GM08714 (cell line): ENCODE measurements around the gene ZFYVE1.
"Not testable (repeated sequence)": the region's sequence is repeated elsewhere in the genome, so short reads cannot be mapped to it uniquely, and the experiment has no call there.

Experiments used
- H3K4me3 ChIP-seq: fragments of 200-500 bp; sonication (Bioruptor generic); 2 replicates; pipeline ENCODE4 v1.5.1; 2014; ENCODE audit warnings: mild to moderate bottlenecking, low read length, inconsistent platforms
- ZNF274 ChIP-seq: IDR thresholded peaks from 2 replicates; pipeline ENCODE4 v1.6.1; 2012; ENCODE audit warnings: mild to moderate bottlenecking, low read depth, low read length

Gene ZFYVE1

DNA sequence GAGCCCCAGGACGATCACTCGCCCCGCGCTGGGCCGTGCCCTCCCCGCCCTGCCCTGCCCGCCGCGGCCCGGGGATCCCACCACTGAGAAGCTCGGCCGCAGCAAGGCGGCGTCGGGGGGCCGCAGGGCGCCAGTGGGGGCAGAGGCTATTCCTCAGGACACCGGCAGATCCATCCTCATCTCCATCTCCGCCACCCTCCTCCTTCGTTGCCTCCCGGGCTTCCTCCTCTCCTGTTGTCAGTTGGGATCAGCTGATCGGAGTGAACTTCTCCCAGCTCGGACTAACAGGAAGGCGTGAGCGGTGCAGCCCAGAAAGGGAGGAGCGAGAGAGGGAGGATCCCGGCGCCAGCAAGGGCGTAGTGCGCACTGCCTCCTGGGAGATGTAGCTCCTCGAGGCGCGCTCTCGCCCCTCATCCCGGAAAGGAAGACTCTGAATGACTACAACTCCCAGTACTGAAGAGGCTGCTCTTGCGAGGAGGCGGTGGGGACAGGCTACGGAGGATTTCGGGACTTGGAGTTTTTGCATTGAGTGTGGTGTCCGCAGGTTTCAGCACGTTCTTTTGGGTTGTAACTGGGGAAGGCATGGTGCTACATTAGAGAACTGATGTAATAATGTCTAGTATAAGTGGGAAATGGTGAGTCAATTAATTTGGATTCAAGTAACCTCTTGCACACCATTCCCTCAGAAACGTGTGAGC lies at the start of gene ZFYVE1:
Gene ZFYVE1 (minus strand): TSS at position 262 of the 698 bp plus-strand sequence. CDS start 2,598 bp downstream, outside the sequence.
- peak within 1 kb of the TSS; percentile 84 for H3K4me3 ChIP-seq
- no peak for TF ChIP-seq ZNF274

GRCh38 chr14:73069585-73069984 lies 42.7 kb upstream of the ZFYVE1 start:
- TF ChIP-seq ZNF274, result no peak
- H3K4me3 ChIP-seq, result no peak overlapping the region

DNA sequence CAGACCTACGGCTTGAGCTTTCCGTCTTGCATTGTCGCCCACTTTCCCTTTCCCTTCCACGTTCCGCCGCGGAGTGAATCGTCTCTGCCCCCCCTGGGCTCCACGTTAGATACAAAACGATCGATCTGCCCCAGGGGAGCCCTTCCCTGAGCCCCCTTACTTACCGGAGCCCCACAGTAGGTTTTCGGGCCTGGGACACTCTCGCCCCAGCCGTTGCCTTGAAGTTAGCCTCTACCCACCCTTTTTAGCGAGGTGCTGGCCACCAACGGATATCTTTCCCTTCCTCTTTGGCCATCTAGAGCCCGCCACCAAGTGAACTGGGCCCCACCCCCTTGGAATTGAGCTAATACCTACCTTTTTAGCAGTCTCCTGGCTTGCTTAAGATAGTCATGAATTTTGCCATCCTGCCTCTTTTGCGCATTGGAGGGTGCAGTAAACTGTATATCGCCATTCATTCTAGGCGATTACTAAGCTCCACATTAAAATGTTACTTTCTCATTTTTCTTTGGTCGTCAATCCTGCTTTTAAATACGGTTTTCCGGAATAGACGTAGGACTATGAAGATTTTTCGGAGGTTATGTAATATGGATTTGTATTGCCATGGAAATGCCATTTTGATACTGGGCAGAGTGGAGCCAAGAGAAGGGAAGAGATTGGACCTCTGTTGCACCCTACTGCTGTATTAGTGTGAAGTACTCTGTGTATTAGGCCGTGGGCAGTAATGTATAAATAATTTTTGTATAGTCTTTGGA lies 32.2 kb upstream of the ZFYVE1 start:
- peak overlapping the region; percentile 83 for H3K4me3 ChIP-seq
- TF ChIP-seq ZNF274, result no peak

- H3K4me3 ChIP-seq, result peak within 1 kb of the TSS; percentile 83
- no peak for TF ChIP-seq ZNF274
These were observed 31.5 kb upstream of the ZFYVE1 start, which contains the start of gene RBM25 for GRCh38 chr14:73058224-73058921. Gene RBM25, plus strand, starts transcription at chr14:73058534. Its CDS starts 13,108 bp downstream, at chr14:73071642.

- TF ChIP-seq ZNF274, result no peak
- peak overlapping the region; percentile 58 for H3K4me3 ChIP-seq
These were observed 31.0 kb upstream of the ZFYVE1 start for GRCh38 chr14:73057944-73058223.

DNA sequence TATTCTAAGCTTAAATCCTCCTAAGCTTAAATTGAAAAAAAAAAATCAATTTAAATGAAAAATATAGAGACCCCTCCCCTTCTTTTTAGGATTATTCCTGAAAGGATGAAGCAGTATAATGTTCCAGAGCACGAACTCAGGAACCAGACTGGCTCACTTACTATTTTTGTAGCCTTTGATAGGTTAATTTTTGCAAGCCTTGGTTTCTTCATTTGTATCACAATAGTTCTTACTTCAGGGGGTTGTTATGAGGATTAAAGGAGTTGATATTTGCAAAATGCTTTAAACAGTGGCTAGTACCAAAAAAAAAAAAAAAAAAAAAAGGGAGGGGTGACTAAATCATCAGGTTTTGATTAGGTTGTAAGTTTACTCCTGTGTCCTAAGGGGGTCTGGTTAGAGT lies 28.3 kb upstream of the ZFYVE1 start:
- TF ChIP-seq ZNF274, result no peak
- H3K4me3 ChIP-seq, result no peak overlapping the region

DNA sequence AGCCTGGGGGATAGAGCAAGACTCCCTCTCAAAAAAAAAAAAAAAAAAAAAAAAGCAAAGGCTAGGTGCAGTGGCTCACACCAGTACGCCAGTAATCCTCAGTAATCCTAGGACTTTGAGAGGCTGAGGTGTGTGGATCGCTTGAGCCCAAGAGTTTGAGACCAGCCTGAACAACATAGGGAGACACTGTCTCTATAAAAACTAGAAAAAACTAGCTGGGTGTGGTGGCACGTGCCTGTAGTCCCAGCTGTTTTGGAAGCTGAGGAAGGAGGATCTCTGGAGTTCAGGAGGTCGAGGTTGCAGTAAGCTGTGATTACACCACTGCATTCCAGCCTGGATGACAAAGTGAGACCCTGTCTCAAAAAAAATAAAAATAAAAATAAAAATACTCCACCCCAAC lies 22.5 kb upstream of the ZFYVE1 start:
- no peak overlapping the region for H3K4me3 ChIP-seq
- TF ChIP-seq ZNF274, result no peak

- no peak overlapping the region for H3K4me3 ChIP-seq
- TF ChIP-seq ZNF274, result no peak
These were observed 20.9 kb upstream of the ZFYVE1 start for GRCh38 chr14:73047808-73048207.

DNA sequence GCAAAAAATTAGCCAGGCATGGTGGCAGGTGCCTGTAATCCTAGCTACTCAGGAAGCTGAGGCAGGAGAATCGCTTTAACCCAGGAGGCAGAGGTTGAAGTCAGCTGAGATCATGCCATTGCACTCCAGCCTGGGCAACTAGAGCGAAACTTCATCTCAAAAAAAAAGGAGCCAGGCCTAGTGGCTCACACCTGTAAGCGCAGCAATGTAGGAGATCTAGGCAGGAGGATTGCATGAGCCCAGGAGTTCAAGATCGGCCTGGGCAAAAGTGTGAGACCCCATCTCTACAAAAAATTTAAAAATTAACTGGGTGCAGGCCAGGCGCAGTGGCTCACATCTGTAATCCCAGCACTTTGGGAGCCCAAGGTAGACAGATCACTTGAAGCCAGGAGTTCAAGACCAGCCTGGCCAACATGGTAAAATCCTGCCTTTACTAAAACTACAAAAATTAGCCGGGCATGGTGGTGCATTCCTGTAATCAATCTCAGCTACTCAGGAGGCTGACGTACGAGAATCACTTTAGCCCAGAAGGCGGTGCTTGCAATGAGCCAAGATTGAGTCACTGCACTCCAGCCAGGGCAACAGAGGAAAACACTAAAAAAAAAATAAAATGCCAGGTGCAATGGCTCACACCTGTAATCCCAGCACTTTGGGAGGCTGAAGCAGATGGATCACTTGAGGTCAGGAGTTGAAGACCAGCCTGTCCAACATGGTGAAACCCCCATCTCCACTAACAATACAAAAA lies 10.0 kb upstream of the ZFYVE1 start:
- not testable (repeated sequence) for H3K4me3 ChIP-seq

DNA sequence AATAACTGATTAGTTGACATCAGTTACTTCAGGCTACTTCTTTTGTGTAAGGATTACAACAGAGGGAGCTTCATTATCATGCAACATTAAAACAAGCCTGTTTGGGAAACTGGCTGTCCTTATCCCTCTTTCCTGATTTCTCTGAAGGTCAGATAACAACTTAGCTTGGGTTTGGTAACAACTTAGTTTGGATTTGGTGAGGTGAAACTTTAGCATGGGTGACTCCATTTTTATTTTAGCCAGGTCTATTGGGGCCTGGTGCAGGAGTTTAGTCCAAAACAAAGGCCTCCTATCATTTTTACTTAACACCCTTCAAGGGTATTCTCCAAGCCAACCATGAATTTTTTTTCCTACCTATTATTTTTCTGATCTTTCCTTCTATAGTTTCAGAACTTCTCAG lies 1.1 kb upstream of the ZFYVE1 start:
- TF ChIP-seq ZNF274, result no peak
- no peak overlapping the region for H3K4me3 ChIP-seq

DNA sequence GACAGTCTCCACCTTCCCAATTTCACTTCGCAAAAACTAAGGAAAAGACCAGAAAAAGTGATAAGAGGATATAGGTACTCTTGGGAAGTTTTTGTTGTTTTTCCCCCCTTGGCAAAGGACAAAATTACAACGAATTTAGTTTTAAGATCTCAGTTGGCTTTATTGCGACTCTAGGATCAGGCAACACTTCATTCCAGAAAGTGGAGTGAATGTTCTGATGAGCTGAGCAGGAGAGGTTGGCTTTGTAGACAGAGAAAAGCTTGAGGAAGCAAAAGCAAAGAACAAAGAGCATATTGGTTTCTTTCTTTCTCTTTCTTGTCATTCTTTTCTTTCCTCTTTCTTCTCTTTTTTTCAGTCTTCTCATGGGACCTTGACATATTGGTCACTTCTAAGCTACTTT lies 640 bp upstream of the ZFYVE1 start:
- TF ChIP-seq ZNF274, result no peak
- peak overlapping the region; percentile 24 for H3K4me3 ChIP-seq

GRCh38 chr14:73026243-73026844 lies 562 bp downstream of the ZFYVE1 start:
- peak overlapping the region; percentile 84 for H3K4me3 ChIP-seq
- no peak for TF ChIP-seq ZNF274

DNA sequence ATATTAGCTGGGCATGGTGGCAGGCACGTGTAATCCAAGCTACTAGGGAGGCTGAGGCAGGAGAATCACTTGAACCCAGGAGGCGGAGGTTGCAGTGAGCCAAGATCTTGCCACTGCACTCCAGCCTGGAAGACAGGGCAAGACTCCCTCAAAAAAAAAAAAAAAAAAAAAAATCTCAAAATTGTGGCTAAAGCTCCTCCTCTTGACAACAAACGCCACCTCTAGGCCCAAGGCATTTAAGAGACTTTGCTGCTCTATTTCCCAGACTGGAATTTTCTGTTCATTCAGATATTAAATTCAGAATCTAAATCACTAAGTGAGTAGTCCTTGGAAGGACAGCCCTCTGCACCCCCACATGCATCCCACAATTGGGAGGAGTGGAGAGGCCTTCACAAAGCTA lies 1.4 kb downstream of the ZFYVE1 start:
- peak overlapping the region; percentile 13; the same call in 1 of the 2 replicates for H3K4me3 ChIP-seq

DNA sequence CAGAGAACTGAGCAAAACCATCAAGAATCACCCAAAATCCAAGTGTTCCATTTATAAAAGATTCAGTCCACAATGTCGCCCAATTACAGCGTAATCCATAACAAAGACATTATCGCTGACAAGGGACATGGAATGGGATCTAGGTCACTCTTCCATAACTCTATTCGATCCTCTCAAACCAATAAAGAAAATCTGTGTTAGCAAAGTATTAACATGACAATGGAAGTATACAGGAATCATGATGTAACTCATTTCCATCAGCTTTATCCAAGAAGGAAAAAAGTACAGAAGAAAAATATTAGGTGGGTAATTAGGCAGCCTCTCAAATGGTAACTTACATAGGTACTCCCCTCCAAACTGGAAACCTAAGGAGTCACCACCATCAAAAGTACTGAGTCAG lies 4.9 kb downstream of the ZFYVE1 start:
- TF ChIP-seq ZNF274, result no peak

More for the DNA sequence above, 1.4 kb downstream of the ZFYVE1 start:
- TF ChIP-seq ZNF274, result no peak

DNA sequence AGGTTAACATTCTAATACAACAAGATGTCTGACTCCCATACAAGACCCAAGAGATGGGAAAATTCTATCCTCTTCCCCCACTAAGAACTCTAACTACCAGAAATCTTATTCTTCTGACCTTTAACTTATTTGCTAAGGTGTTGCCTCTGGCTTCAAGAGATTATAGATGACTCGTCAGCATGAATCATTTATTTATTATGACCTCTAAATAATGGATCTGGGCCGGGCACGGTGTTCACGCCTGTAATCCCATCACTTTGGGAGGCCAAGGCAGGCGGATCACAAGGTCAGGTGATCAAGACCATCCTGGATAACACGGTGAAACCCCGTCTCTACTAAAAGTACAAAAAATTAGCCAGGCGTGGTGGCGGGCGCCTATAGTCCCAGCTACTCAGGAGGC lies 10.9 kb downstream of the ZFYVE1 start:
- H3K4me3 ChIP-seq, result not testable (repeated sequence)

More for the DNA sequence above, 4.9 kb downstream of the ZFYVE1 start:
- H3K4me3 ChIP-seq, result no peak overlapping the region

DNA sequence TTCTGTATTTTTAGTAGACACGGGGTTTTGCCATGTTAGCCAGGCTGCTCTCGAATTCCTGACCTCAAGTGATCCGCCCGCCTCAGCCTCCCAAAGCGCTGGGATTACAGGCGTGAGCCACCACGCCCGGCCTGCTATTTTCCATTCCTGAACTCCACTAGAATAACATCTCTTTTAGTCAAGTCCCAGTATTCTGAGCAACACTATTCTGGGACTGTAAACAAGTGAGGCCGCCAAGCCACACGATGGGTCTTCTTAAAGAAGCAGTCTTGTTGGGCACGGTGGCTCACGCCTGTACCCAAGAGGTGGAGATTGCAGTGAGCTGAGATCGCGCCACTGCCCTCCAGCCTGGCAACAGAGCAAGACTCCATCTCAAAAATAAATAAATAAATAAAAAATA lies 11.4 kb downstream of the ZFYVE1 start:
- H3K4me3 ChIP-seq, result not testable (repeated sequence)
